Thyroid gland (tissue), 4 donors: ENCODE measurements around the gene DCAF8L2. TPM values are rescaled to one million over a fixed set of nuclear protein-coding genes. Genes with fewer than 3 reads are reported as not detected.

Experiments used
- DNase-seq, 2 donors: peaks; one replicate each; pipeline ENCODE4 v3.0.0-alpha.2; 2019
- H3K27ac ChIP-seq, 3 donors: fragments of 200-600 bp; sonication (generic); 1 replicate in 2 of 3; 2 replicates in 1 of 3; pipeline ENCODE4 v1.5.1; 2016 to 2019; ENCODE audit warnings: mild to moderate bottlenecking in 1 of 3, moderate library complexity in 1 of 3
- H3K27me3 ChIP-seq: fragments of 200-600 bp; sonication (generic); one replicate; pipeline ENCODE4 v1.5.1; 2019
- H3K36me3 ChIP-seq, 2 donors: fragments of 200-600 bp; sonication (generic); one replicate each; pipeline ENCODE4 v1.5.1; 2016 to 2019
- H3K4me1 ChIP-seq, 2 donors: fragments of 200-600 bp; sonication (generic); one replicate each; pipeline ENCODE4 v1.5.1; 2017 to 2019
- H3K4me3 ChIP-seq, 3 donors: fragments of 200-600 bp; sonication (generic); replicated peaks in 1 of 3; 1 replicate in 2 of 3; 2 replicates in 1 of 3; pipeline ENCODE4 v1.5.1; 2016; ENCODE audit warnings: mild to moderate bottlenecking in 1 of 3
- H3K9me3 ChIP-seq: fragments of 200-600 bp; sonication (generic); one replicate; pipeline ENCODE4 v1.5.1; 2017
- CTCF ChIP-seq, 6 experiments: fragments of 200-600 bp in 3 of 6; fragments of 450-650 bp in 3 of 6; sonication (generic) in 3 of 6; IDR thresholded peaks; one replicate each; pipeline ENCODE4 v1.5.1; 2016 to 2019; ENCODE audit warnings: antibody characterized with exemption in 6 of 6, mild to moderate bottlenecking in 2 of 6, inconsistent platforms in 1 of 6, moderate library complexity in 1 of 6
- POLR2A ChIP-seq, 2 donors: fragments of 450-650 bp; IDR thresholded peaks; one replicate each; pipeline ENCODE4 v1.6.1; 2017; ENCODE audit warnings: antibody characterized with exemption in 2 of 2, mild to moderate bottlenecking in 2 of 2, moderate library complexity in 1 of 2
- WGBS, 2 donors: methylation state at CpG; one replicate each; pipeline ENCODE4 v1.1.5; 2017; 5-methylcytosine and 5-hydroxymethylcytosine counted together
- intact Hi-C: fragments of 100-400 bp; cut with DNase I; formaldehyde crosslinking; loops from one replicate; pipeline ENCODE4 v1.15.1; 2023
- total RNA-seq, 4 donors: library from RNA; depleted of rRNA; stranded (reverse); fragments of >200 nt; gene quantifications; one replicate each; pipeline ENCODE4 v1.2.3, GENCODE V29; 2016

DCAF8L2 gene
- total RNA-seq, 4 donors from 2014 or later: 0.11 to 0.67 TPM; not detected in 2

DNA sequence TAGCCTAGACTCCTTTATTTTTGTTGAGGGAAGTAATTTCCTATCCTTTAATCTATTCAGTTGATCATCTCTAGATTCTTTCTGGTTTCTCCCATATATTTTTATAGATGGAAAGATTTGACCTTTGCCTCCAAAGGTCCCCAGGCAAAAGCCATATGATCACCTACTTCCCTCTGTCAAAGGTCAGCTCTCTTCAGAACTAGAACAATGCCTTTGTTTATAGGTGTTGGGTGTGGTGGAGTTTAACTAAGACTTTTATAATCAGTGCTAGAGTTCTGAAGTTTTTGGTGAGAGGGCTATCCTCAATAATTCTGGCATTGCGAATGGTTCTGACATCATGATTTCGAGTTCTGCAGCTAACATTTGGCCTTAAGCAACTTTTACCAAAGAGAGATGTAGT lies 19.0 kb upstream of the DCAF8L2 start:
- Histone ChIP-seq H3K4me3 (no peak overlapping the region), H3K27ac (no peak overlapping the region), H3K36me3 (no peaks in the 10 kb centered on the region), H3K4me1 (no peaks in the 10 kb centered on the region), H3K9me3 (no peaks in the 10 kb centered on the region), H3K27me3 (no peaks in the 10 kb centered on the region)
- intact Hi-C loops: no loop called here
- TF ChIP-seq POLR2A (IDR thresholded peaks at IDR 0.05): no peak
- no peak for DNase-seq
- WGBS, 2 donors: 80 to 87% methylated on average over 2 of the region's 2 CpGs

DNA sequence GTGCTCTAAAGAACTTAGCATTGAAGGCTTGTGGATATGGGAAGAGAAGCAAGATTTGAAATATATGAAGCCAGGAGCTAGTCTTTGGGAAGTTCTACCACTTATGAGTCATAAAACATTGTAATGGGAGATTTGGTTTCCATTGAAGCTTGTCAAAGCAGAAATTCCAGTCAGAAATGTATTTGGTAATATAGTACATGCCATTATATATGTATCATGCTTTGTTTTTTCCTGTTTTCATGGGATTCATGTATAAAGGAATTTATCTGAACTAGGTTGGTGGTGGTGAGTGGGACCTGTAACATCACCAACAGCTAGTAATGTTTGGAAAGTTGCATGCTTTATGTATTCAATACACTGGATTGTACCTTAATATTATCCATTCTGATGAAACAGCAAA lies 14.6 kb upstream of the DCAF8L2 start:
- Histone ChIP-seq H3K27me3 (no peaks in the 10 kb centered on the region), H3K4me1 (no peaks in the 10 kb centered on the region), H3K9me3 (no peaks in the 10 kb centered on the region), H3K4me3 (no peak overlapping the region), H3K27ac (no peak overlapping the region), H3K36me3 (no peaks in the 10 kb centered on the region)
- intact Hi-C loops: no loop called here
- DNase-seq: no peak
- TF ChIP-seq CTCF (IDR thresholded peaks at IDR 0.05) (no peak), POLR2A (IDR thresholded peaks at IDR 0.05) (no peak)

GRCh38 chrX:27583976-27584375 lies 6.2 kb upstream of the DCAF8L2 start:
- Histone ChIP-seq H3K27me3 (no peaks in the 10 kb centered on the region), H3K36me3 (no peaks in the 10 kb centered on the region), H3K9me3 (no peaks in the 10 kb centered on the region), H3K4me3 (no peak overlapping the region), H3K27ac (no peak overlapping the region), H3K4me1 (no peaks in the 10 kb centered on the region)
- TF ChIP-seq CTCF (IDR thresholded peaks at IDR 0.05): no peak
- no peak for TF ChIP-seq POLR2A (IDR thresholded peaks at IDR 0.05)
- intact Hi-C loops: no loop called here
- DNase-seq: no peak
- 90 to 93% methylated on average over 1 of the region's 1 CpG for WGBS, 2 donors

- H3K4me1 ChIP-seq: no peaks in the 10 kb centered on the region
- no peaks in the 10 kb centered on the region for H3K9me3 ChIP-seq
- no peak overlapping the region for H3K4me3 ChIP-seq
- DNase-seq: no peak
- H3K36me3 ChIP-seq: no peaks in the 10 kb centered on the region
- no peaks in the 10 kb centered on the region for H3K27me3 ChIP-seq
- TF ChIP-seq POLR2A (IDR thresholded peaks at IDR 0.05): no peak
- no peak for TF ChIP-seq CTCF (IDR thresholded peaks at IDR 0.05)
- intact Hi-C loops: no loop called here
- WGBS, 2 donors: 80 to 81% methylated on average over 8 of the region's 15 CpGs
- H3K27ac ChIP-seq: no peak overlapping the region
These were observed 1.8 kb downstream of the DCAF8L2 start for GRCh38 chrX:27591938-27592337.

DNA sequence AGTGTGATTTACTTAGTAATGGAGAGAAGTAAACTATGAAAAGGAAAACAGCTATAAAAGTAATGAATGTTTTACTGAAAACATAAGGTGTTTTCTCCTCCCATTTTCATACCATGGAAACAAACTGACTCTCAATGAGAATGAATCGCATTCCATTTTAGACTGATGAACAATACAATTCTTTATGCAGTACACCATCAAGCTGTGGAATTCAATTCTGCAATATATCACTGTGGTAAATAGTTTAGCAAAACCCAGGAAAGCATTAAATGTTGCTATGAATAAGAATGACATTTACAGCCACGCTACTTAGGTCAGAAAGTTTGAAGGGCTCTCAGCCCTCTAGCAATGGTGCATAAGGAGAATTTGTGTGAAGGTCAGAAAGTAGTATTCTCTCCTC lies 7.4 kb downstream of the DCAF8L2 start:
- Histone ChIP-seq H3K36me3 (no peaks in the 10 kb centered on the region), H3K27me3 (no peaks in the 10 kb centered on the region), H3K4me1 (no peaks in the 10 kb centered on the region), H3K9me3 (no peaks in the 10 kb centered on the region), H3K27ac (no peak overlapping the region), H3K4me3 (no peak overlapping the region)
- no peak for DNase-seq
- 71 to 78% methylated on average over 2 of the region's 2 CpGs for WGBS, 2 donors
- intact Hi-C loops: no loop called here
- TF ChIP-seq CTCF (IDR thresholded peaks at IDR 0.05): no peak
- no peak for TF ChIP-seq POLR2A (IDR thresholded peaks at IDR 0.05)

DNA sequence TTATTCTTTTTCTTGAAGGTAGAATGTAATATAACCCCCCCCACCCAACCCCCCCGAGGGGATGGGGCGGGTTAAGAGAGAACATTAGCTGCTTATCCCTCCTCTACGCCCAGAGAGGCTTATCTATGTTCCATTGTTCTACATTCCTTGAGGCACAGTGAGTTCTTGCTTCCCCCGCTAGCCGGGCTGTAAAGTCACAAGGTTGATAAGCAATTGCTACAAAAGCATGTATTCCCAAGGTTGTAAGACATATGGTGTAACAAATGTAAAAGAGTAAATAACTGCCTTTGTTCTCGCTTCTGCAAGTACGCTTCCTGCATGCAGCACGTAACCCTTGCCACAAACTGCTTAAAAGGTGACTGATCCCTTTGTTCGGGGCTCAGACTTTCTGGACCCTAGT lies 8.2 kb downstream of the DCAF8L2 start:
- TF ChIP-seq CTCF (IDR thresholded peaks at IDR 0.05) (no peak), POLR2A (IDR thresholded peaks at IDR 0.05) (no peak)
- WGBS, 2 donors: 62 to 63% methylated on average over 9 of the region's 9 CpGs
- no peak overlapping the region for H3K27ac ChIP-seq
- no peaks in the 10 kb centered on the region for H3K9me3 ChIP-seq
- intact Hi-C loops: no loop called here
- no peak for DNase-seq
- no peak overlapping the region for H3K4me3 ChIP-seq
- H3K27me3 ChIP-seq: no peaks in the 10 kb centered on the region
- H3K4me1 ChIP-seq: no peaks in the 10 kb centered on the region
- no peaks in the 10 kb centered on the region for H3K36me3 ChIP-seq
